ENCODE data around the gene WNT2B. TPM values are rescaled to one million over a fixed set of nuclear protein-coding genes. Genes with fewer than 3 reads are reported as not detected.
A peak's percentile ranks its signal among the peaks of the same experiment; 100 is the strongest.

The WNT2B gene
- total and polyA plus RNA-seq, 2 donors (not counting 3 experiments of a cell fraction or from before 2014, with no cell fraction given), result 1.5 to 3.6 TPM

DNA sequence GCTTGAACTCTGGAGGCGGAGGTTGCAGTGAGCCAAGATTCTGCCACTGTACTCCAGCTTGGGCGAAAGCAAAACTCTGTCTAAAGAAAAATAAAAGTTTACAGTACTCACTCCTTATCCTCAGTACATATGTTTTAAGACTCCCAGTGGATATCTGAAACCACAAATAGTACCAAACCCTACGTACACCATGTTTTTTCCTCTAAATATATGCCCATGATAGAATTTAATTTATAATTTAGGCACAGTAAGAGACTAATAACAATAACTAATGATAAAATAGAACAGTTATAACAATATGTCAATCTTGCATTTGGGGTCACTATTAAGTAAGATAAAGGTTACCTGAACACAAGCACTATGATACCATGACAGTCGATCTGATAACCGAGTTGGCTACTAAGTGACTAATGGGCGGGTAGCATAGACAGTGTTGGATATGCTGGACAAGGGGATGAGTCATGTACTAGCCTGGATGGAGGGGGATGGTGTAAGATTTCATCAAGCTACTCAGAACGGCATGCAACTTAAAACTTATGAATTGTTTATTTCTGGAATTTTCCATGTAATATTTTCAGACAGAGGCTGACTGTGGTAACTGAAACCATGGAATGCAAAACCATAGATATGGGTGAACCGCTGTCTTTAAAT is 66.5 kb downstream of the WNT2B start:
- Histone ChIP-seq H3K4me2 (ENCODE audit: insufficient read depth, low read length) (no peak overlapping the region), H3K9me1 (replicated peaks; ENCODE audit: control insufficient read depth, extremely low read depth, insufficient read depth, low read length) (no peaks in the 10 kb centered on the region), H3K79me2 (ENCODE audit: control insufficient read depth, insufficient read depth, low read length) (no peaks in the 10 kb centered on the region), H3K4me1 (ENCODE audit: control insufficient read depth, extremely low read depth, insufficient read depth, low read length) (peaks cover 14% of the 10 kb centered on the region), H4K20me1 (replicated peaks; ENCODE audit: control insufficient read depth, extremely low read depth, insufficient read depth, low read length) (no peaks in the 10 kb centered on the region), H3K27me3 (ENCODE audit: control insufficient read depth in 2 of 2, insufficient read depth in 2 of 2, low read length in 2 of 2) (no peaks in the 10 kb centered on the region), H2AFZ (ENCODE audit: low read depth, low read length) (no peak overlapping the region), H3K27ac (ENCODE audit: insufficient read depth, low read depth, low read length) (no peak overlapping the region), H3K36me3 (ENCODE audit: control insufficient read depth in 2 of 2, extremely low read depth in 1 of 2, insufficient read depth in 2 of 2, low read length in 2 of 2) (peaks cover 2 to 5% of the 10 kb centered on the region in 2 experiments), H3K9ac (replicated peaks; ENCODE audit: extremely low read depth, insufficient read depth, low read length) (no peak overlapping the region), H3K4me3 (replicated peaks in 1 of 3; ENCODE audit: insufficient read depth in 1 of 3, low read depth in 1 of 3, low read length in 3 of 3) (no peak overlapping the region), H3K9me3 (replicated peaks; ENCODE audit: control insufficient read depth, insufficient read depth, low read length) (no peaks in the 10 kb centered on the region)
- dilution Hi-C loops (cut with MboI; ENCODE audit: extremely low pct_ligation_motif_present, low sequenced_read_pairs), result no loop called here
- BruUV-seq (replicated peaks), result no TSS peak
- DNase-seq (ENCODE audit: low read depth, low spot score) (peak; percentile 45), FAIRE-seq (peak; percentile 81)
- TF ChIP-seq POLR2A (IDR thresholded peaks at IDR 0.05; ENCODE audit: low read depth, low read length), result no peak
- peak; percentile 44 for TF ChIP-seq JUN (IDR thresholded peaks at IDR 0.05; ENCODE audit: borderline replicate concordance, insufficient read depth, insufficient read length, low read depth)
- TF ChIP-seq GATA2 (IDR thresholded peaks at IDR 0.05; ENCODE audit: insufficient read depth, insufficient read length, low read depth, low read length), result peak; percentile 48
- TF ChIP-seq, protein P1, sequence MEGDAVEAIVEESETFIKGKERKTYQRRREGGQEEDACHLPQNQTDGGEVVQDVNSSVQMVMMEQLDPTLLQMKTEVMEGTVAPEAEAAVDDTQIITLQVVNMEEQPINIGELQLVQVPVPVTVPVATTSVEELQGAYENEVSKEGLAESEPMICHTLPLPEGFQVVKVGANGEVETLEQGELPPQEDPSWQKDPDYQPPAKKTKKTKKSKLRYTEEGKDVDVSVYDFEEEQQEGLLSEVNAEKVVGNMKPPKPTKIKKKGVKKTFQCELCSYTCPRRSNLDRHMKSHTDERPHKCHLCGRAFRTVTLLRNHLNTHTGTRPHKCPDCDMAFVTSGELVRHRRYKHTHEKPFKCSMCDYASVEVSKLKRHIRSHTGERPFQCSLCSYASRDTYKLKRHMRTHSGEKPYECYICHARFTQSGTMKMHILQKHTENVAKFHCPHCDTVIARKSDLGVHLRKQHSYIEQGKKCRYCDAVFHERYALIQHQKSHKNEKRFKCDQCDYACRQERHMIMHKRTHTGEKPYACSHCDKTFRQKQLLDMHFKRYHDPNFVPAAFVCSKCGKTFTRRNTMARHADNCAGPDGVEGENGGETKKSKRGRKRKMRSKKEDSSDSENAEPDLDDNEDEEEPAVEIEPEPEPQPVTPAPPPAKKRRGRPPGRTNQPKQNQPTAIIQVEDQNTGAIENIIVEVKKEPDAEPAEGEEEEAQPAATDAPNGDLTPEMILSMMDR (IDR thresholded peaks at IDR 0.05; ENCODE audit: extremely low read depth in 1 of 2, insufficient read depth in 1 of 2, low read depth in 1 of 2, low read length in 2 of 2), result no peak
- peak; percentile 75 for TF ChIP-seq FOS (IDR thresholded peaks at IDR 0.05; ENCODE audit: borderline replicate concordance, insufficient read depth, low read length)
- TF ChIP-seq EZH2 (IDR thresholded peaks at IDR 0.05; ENCODE audit: borderline replicate concordance, low read depth, low read length, severe bottlenecking), result no peak
- no peak for TF ChIP-seq MYC (IDR thresholded peaks at IDR 0.05; ENCODE audit: low read depth, low read length)
- TF ChIP-seq POLR2AphosphoS5 (IDR thresholded peaks at IDR 0.05; ENCODE audit: insufficient read depth, low read depth, low read length), result peak; percentile 38
- TF ChIP-seq, protein P2, sequence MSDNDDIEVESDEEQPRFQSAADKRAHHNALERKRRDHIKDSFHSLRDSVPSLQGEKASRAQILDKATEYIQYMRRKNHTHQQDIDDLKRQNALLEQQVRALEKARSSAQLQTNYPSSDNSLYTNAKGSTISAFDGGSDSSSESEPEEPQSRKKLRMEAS (IDR thresholded peaks at IDR 0.05; ENCODE audit: insufficient read depth, insufficient read length), result no peak
- CTCF ChIA-PET, result interaction anchor here (1.0 to 2.7 kb wide), 4 partner anchors 31 to 73 kb away, joined by 3 to 18 read pairs (median 6); no protein-coding TSS in a partner anchor
- intact Hi-C loops (cut with micrococcal nuclease), result no loop called here
- POLR2A ChIA-PET, result no interaction called here
